ENCODE data around the gene ANO9.

DNA sequence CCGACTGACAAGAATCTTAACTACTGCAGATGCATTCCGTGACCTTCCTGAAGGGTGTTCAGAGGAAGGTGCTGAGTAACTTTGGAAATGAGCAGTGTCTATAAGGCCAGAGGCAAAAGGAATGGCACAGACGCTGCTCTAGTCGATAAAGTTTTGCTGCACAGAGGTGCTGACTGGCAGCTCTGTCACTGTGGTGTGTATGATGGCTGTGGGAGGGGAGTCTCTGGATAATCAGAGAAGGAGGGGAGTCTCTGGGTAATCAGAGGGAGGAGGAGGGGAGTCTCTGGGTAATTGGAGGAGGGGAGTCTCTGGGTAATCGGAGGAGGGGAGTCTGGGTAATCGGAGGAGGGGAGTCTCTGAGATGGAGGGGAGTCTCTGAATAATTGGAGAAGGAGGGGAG, 26.7 kb upstream of the ANO9 start:
- TF ChIP-seq, protein P1, sequence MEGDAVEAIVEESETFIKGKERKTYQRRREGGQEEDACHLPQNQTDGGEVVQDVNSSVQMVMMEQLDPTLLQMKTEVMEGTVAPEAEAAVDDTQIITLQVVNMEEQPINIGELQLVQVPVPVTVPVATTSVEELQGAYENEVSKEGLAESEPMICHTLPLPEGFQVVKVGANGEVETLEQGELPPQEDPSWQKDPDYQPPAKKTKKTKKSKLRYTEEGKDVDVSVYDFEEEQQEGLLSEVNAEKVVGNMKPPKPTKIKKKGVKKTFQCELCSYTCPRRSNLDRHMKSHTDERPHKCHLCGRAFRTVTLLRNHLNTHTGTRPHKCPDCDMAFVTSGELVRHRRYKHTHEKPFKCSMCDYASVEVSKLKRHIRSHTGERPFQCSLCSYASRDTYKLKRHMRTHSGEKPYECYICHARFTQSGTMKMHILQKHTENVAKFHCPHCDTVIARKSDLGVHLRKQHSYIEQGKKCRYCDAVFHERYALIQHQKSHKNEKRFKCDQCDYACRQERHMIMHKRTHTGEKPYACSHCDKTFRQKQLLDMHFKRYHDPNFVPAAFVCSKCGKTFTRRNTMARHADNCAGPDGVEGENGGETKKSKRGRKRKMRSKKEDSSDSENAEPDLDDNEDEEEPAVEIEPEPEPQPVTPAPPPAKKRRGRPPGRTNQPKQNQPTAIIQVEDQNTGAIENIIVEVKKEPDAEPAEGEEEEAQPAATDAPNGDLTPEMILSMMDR (IDR thresholded peaks at IDR 0.05): no peak
- no peak for TF ChIP-seq POLR2A (IDR thresholded peaks at IDR 0.05)
